AG04449 (cell line): ENCODE measurements around the gene TMA7.

Source experiments
- CTCF ChIA-PET: fragments of 350-600 bp; formaldehyde crosslinking; extraction: SDS; loops from one replicate; lab custom pipeline; 2021; ENCODE audit warnings: antibody characterized with exemption; lab: Yijun Ruan, JAX
- POLR2A ChIA-PET: fragments of 400-600, 350-600 bp; formaldehyde crosslinking; extraction: SDS; loops from one replicate; lab custom pipeline; 2020; ENCODE audit warnings: antibody characterized with exemption, inconsistent platforms; lab: Yijun Ruan, JAX
- DNase-seq: peaks from one replicate; pipeline ENCODE4 v3.0.0-alpha.2; 2010; ENCODE audit warnings: low read depth, low spot score
- H3K4me3 ChIP-seq: 2 replicates; pipeline ENCODE4 v1.5.1; 2011; ENCODE audit warnings: low read depth, mild to moderate bottlenecking, control low read depth, low read length
- CTCF ChIP-seq: IDR thresholded peaks from one replicate; pipeline ENCODE4 v1.5.1; 2011; ENCODE audit warnings: mild to moderate bottlenecking, moderate library complexity, low read length, control low read depth, inconsistent platforms; ENCODE audit not compliant: insufficient read depth; ENCODE audit errors: missing control alignments

TMA7 gene

GRCh38 chr3:48430708-48431101, 9.4 kb upstream of the TMA7 start:
- TF ChIP-seq CTCF, result no peak
- no peak overlapping the region for H3K4me3 ChIP-seq
- no peak for DNase-seq
- POLR2A ChIA-PET, result no interaction called here
- CTCF ChIA-PET, result interaction anchor here (0.6 to 17.0 kb wide), 6 partner anchors 9 to 238 kb away, joined by 3 to 948 read pairs (median 11); partner anchors contain the start of genes CCDC51 and TMA7

DNA sequence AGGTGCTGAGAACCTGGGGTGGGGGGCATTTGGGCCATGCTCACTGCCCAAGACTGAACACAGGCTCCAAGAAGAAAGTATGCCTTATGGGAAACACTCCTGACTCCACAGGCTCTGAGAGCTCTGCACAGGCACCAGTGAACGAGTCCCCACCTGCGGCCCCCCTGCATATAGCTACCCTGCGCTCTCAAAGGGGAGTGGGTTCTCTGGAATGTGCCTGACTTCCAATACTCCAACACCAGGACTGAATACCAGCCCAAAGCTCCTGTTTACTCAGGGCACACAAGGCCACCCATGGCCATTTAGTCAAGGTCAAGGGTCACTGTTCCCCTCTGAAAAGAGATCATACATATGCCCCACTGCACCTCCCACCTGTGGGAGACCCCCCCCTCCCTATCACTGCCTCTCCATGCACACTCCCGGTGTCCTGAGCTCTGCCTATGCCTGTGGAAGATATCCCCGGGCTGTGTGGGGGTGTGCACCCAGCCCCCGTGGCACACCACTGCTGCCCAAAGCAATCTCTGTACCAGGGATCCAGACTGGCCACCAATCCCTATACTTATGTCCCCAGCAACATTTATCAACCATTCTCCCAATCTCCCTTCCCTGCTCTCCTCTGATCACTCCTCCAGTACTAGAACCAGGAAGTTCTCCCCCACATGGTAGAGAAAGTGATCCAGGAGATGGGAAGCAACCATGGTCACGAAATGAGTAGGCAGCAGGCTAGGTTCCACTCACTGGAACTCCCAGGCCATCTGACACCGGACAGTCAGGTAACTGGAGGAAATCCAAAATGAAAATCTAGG, 8.6 kb upstream of the TMA7 start:
- DNase-seq, result no peak
- ChIA-PET POLR2A (no interaction called here), CTCF (interaction anchor here (1.1 to 17.0 kb wide), 9 partner anchors 8 to 238 kb away, joined by 3 to 948 read pairs (median 16); partner anchors contain the start of genes ATRIP, CCDC51 and TMA7)
- no peak overlapping the region for H3K4me3 ChIP-seq
- TF ChIP-seq CTCF, result no peak

DNA sequence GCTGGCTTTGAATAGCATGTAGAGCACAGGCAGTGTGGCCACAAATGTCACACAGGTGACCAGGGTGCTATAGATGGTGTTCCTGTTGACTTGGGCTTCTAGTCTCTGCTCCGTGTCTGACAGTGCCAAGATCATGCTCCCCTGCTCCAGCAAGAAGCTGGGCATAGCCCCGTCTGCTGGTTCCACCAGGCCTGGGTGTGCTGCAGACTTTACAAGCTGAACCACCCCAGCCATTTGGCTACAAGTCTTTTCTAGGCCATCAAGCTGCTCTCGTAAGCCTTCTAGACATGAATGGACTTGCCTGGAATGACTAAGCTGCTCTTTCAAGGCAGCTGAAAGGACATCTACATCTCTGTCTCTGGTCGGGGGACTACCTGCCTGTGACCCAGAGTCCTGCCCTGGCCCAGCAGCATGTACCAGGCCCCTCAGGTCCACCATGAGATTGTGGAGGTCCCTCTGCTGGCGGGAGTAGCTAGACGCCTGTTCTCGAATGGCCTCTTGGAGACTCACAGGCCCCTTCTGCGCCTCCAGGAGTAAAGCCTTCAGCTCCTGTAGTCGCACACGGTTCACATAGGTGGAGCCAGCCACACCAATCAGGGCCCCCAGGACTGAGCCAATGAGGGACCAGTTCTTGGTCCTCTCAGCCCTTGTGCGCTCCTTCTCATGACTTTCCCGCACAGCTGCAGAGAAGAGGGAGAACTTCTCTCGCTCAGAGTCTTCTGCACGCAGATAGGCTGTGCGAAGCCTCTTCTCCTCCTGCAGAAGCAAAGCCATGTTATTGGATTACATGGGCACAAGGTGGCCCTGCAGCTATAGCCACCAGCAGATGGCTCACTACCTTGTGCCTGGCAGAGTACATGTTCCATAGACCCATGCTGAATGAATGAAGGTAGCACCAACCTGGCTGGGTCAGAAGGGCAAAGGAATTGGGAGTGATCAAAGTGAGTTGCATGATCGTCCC, 7.4 kb upstream of the TMA7 start:
- CTCF ChIA-PET, result interaction anchor here (0.8 to 17.0 kb wide), 13 partner anchors 10 to 246 kb away, joined by 3 to 948 read pairs (median 6); partner anchors contain the start of gene ATRIP
- POLR2A ChIA-PET, result no interaction called here
- no peak overlapping the region for H3K4me3 ChIP-seq
- no peak for TF ChIP-seq CTCF
- DNase-seq, result no peak

DNA sequence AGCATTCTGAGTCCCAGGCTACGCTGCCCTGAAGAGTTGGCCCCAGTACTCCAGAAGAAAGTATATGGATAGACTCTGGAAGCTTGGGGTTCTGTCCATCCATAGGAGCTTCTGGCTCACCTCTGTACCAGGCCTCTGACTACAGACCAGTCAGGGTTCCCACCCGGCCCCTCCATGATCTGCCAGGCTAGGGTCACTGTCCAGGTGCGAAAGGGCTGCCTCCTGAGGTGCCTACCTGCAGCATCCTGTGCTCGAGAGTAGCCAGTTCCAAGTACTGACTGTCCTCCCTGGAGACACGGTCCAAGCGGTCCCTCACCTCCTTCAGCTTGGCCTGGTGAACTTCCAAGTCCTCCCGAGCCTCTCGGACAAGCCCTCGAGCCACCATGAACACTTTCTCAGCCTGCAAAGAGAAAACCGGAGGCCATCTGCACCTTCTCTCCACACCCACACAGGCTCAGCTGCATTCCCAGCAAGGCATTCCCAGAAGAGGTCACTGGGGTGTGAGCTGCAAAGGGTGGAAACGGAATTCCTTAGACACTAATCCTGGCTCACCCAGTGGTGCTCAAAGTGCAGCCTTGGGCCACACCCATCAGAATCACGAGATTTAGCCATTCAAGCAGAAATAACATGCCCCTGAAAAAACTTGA, 6.5 kb upstream of the TMA7 start:
- CTCF ChIA-PET, result interaction anchor here (0.8 to 17.0 kb wide), 14 partner anchors 9 to 246 kb away, joined by 3 to 948 read pairs (median 6); partner anchors contain the start of genes ATRIP and CDC25A
- POLR2A ChIA-PET, result no interaction called here
- H3K4me3 ChIP-seq, result no peak overlapping the region
- no peak for DNase-seq
- no peak for TF ChIP-seq CTCF

DNA sequence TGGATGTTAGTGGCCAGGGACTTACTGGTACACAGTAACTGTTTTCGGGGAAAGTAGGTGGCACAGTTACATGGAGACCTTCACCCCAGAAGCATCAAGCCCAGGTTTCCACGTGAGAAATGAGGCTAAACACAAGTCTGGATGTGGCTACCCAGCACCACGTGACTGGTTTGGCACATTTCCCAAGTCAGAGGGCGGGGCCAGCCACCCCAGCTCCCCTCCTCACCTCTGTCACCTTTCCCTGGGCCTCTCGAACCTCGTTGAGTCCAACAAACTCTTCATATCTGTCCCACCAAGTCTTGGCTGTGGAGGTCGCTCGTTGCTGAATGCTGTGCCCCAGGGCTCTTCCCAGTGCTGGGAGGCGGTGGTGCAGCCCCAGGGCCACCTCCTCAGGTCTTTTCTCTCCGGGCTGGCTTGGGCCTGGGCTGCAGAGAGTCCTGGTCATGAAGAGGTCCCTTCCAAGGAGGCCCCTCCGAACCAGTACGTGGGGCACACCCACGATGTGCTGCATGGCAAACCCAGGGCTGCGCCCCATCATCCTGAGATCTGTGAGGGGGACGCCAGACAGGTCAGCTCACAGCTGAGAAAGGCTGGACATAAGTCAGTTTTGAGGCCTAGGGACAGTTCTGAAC, 5.3 kb upstream of the TMA7 start:
- ChIA-PET POLR2A (no interaction called here), CTCF (interaction anchor here (0.6 to 17.0 kb wide), 16 partner anchors 11 to 246 kb away, joined by 3 to 948 read pairs (median 20); partner anchors contain the start of genes ATRIP, CDC25A, SHISA5 and ZNF589)
- no peak overlapping the region for H3K4me3 ChIP-seq
- DNase-seq, result no peak
- no peak for TF ChIP-seq CTCF
